H1 (cell line): ENCODE measurements around the gene RFC1. TPM values are rescaled to one million over a fixed set of nuclear protein-coding genes. Genes with fewer than 3 reads are reported as not detected.

Experiments
- CTCF ChIA-PET: fragments of 300-600 bp; sonication (Branson Sonifier 250); formaldehyde crosslinking; loops from one replicate; lab custom pipeline; 2021; ENCODE audit not compliant: partially characterized antibody; lab: Charles Lee
- POLR2A ChIA-PET: fragments of 300-600 bp; sonication (Branson Sonifier 250); formaldehyde crosslinking; loops from one replicate; lab custom pipeline; 2021; ENCODE audit warnings: inconsistent platforms; ENCODE audit not compliant: partially characterized antibody; lab: Charles Lee
- DNase-seq, 2 experiments: peaks; one replicate each; pipeline versions ENCODE4 v3.0.0 to v3.0.0-alpha.2; 2010 to 2022; ENCODE audit warnings: low spot score in 2 of 2, low read depth in 1 of 2, mixed read lengths in 1 of 2
- FAIRE-seq: peaks from 2 replicates; lab custom pipeline; 2011; peaks lifted over from hg19 to GRCh38; lab: Jason Lieb, UNC
- H2AFZ ChIP-seq: 2 replicates; pipeline ENCODE4 v1.8.1; 2012; ENCODE audit warnings: low read length, inconsistent platforms
- H2AK5ac ChIP-seq: 2 replicates; pipeline ENCODE4 v1.6.1; 2013; ENCODE audit warnings: low read depth, low read length
- H2BK120ac ChIP-seq: replicated peaks from 2 replicates; pipeline ENCODE3; 2013; ENCODE audit warnings: low read depth, low read length, inconsistent platforms
- H2BK12ac ChIP-seq: 2 replicates; pipeline ENCODE4 v1.6.1; 2013; ENCODE audit warnings: low read depth, low read length
- H2BK15ac ChIP-seq: 2 replicates; pipeline ENCODE4 v1.6.1; 2013; ENCODE audit warnings: low read length
- H2BK20ac ChIP-seq: 2 replicates; pipeline ENCODE4 v1.6.1; 2013; ENCODE audit warnings: low read length
- H2BK5ac ChIP-seq: 2 replicates; pipeline ENCODE4 v1.6.1; 2013; ENCODE audit warnings: low read depth, low read length
- H3K14ac ChIP-seq: 2 replicates; pipeline ENCODE4 v1.6.1; 2013; ENCODE audit warnings: inconsistent platforms; ENCODE audit not compliant: insufficient read length
- H3K18ac ChIP-seq: 2 replicates; pipeline ENCODE4 v1.6.1; 2013; ENCODE audit warnings: low read length; ENCODE audit errors: extremely low read depth
- H3K23ac ChIP-seq: 2 replicates; pipeline ENCODE4 v1.6.1; 2013; ENCODE audit warnings: inconsistent platforms; ENCODE audit not compliant: insufficient read length
- H3K23me2 ChIP-seq: 2 replicates; pipeline ENCODE4 v1.6.1; 2013; ENCODE audit warnings: low read depth, low read length
- H3K27ac ChIP-seq: 2 replicates; pipeline ENCODE4 v1.6.1; 2011; ENCODE audit warnings: low read depth, low read length, inconsistent platforms
- H3K27me3 ChIP-seq, 4 experiments: replicated peaks in 1 of 4; 1 replicate in 1 of 4; 2 replicates in 3 of 4; pipeline versions ENCODE4 v1.6.1 to v1.8.1; 2011 to 2013; ENCODE audit warnings: low read length in 3 of 4, mild to moderate bottlenecking in 3 of 4, inconsistent platforms in 2 of 4, mixed read lengths in 2 of 4, moderate library complexity in 1 of 4; ENCODE audit not compliant: control insufficient read depth in 3 of 4, insufficient read depth in 3 of 4; ENCODE audit errors: extremely low read depth in 1 of 4
- H3K36me3 ChIP-seq, 4 experiments: 2 replicates each; pipeline versions ENCODE4 v1.6.1 to v1.8.1; 2011 to 2013; ENCODE audit warnings: mild to moderate bottlenecking in 4 of 4, low read length in 3 of 4, moderate library complexity in 2 of 4, control low read depth in 1 of 4, inconsistent platforms in 1 of 4; ENCODE audit not compliant: insufficient read depth in 4 of 4, control insufficient read depth in 2 of 4
- H3K4ac ChIP-seq: replicated peaks from 2 replicates; pipeline ENCODE3; 2013; ENCODE audit warnings: low read length, low read depth, mixed read lengths, inconsistent platforms; ENCODE audit not compliant: insufficient read length
- H3K4me1 ChIP-seq, 4 experiments: replicated peaks in 1 of 4; 1 replicate in 1 of 4; 2 replicates in 3 of 4; pipeline versions ENCODE4 v1.6.1 to v1.8.1; 2011 to 2013; ENCODE audit warnings: low read length in 3 of 4, inconsistent platforms in 2 of 4, mixed read lengths in 1 of 4; ENCODE audit not compliant: insufficient read depth in 4 of 4, control insufficient read depth in 3 of 4
- H3K4me2 ChIP-seq, 2 experiments: 2 replicates each; pipeline versions ENCODE4 v1.6.1 to v1.8.1; 2011 to 2013; ENCODE audit warnings: low read depth in 2 of 2, low read length in 2 of 2, control low read depth in 1 of 2, inconsistent platforms in 1 of 2, mild to moderate bottlenecking in 1 of 2; ENCODE audit not compliant: insufficient read depth in 1 of 2
- H3K4me3 ChIP-seq, 4 experiments: fragments of 200-600, 300-600 bp in 1 of 4; sonication (generic), shearing (Covaris generic), sonication (Bioruptor Twin) in 1 of 4; 2 replicates each; pipeline versions ENCODE4 v1.5.1 to v1.8.1; 2011 to 2016; ENCODE audit warnings: low read length in 4 of 4, low read depth in 3 of 4, control low read depth in 2 of 4, inconsistent platforms in 2 of 4, mild to moderate bottlenecking in 2 of 4, mixed read lengths in 1 of 4, moderate library complexity in 1 of 4; ENCODE audit not compliant: insufficient read depth in 2 of 4; ENCODE audit errors: extremely low read depth in 1 of 4
- H3K56ac ChIP-seq: replicated peaks from 2 replicates; pipeline ENCODE3; 2013; ENCODE audit warnings: low read depth, mild to moderate bottlenecking, mixed read lengths, low read length, inconsistent platforms; ENCODE audit not compliant: insufficient read length
- H3K79me1 ChIP-seq: 2 replicates; pipeline ENCODE4 v1.6.1; 2013; ENCODE audit warnings: low read depth, low read length, control low read depth
- H3K79me2 ChIP-seq, 2 experiments: 2 replicates each; pipeline versions ENCODE4 v1.6.1 to v1.8.1; 2012 to 2013; ENCODE audit warnings: low read length in 2 of 2, mild to moderate bottlenecking in 2 of 2, inconsistent platforms in 1 of 2; ENCODE audit not compliant: insufficient read depth in 2 of 2, control insufficient read depth in 1 of 2
- H3K9ac ChIP-seq, 4 experiments: replicated peaks in 1 of 4; 1 replicate in 1 of 4; 2 replicates in 3 of 4; pipeline versions ENCODE4 v1.6.1 to v1.8.1; 2011 to 2013; ENCODE audit warnings: low read depth in 3 of 4, low read length in 3 of 4, control low read depth in 2 of 4, mild to moderate bottlenecking in 2 of 4, moderate library complexity in 2 of 4, inconsistent platforms in 1 of 4; ENCODE audit errors: extremely low read depth in 1 of 4
- H3K9me3 ChIP-seq, 2 experiments: 2 replicates each; pipeline versions ENCODE4 v1.6.1 to v1.8.1; 2012 to 2013; ENCODE audit warnings: mild to moderate bottlenecking in 2 of 2, moderate library complexity in 2 of 2, control low read depth in 1 of 2, inconsistent platforms in 1 of 2, low read depth in 1 of 2, low read length in 1 of 2, mixed read lengths in 1 of 2; ENCODE audit not compliant: insufficient read depth in 2 of 2
- H4K20me1 ChIP-seq, 2 experiments: replicated peaks in 1 of 2; 2 replicates each; pipeline versions ENCODE3 to v1.8.1; 2011 to 2013; ENCODE audit warnings: inconsistent platforms in 2 of 2, low read length in 2 of 2, mild to moderate bottlenecking in 1 of 2; ENCODE audit not compliant: insufficient read depth in 2 of 2, control insufficient read depth in 1 of 2
- H4K5ac ChIP-seq: 2 replicates; pipeline ENCODE4 v1.6.1; 2013; ENCODE audit warnings: low read length, low read depth, mixed read lengths, inconsistent platforms; ENCODE audit not compliant: insufficient read length
- H4K8ac ChIP-seq: 2 replicates; pipeline ENCODE4 v1.8.0; 2013; ENCODE audit warnings: mild to moderate bottlenecking, moderate library complexity, low read length, inconsistent platforms; ENCODE audit not compliant: insufficient read depth; ENCODE audit errors: extremely low read depth
- H4K91ac ChIP-seq: replicated peaks from 2 replicates; pipeline ENCODE3; 2013; ENCODE audit warnings: low read length, mixed read lengths, inconsistent platforms; ENCODE audit not compliant: insufficient read length
- CBX5 ChIP-seq: fragments of 300-800, 300-1000 bp; sonication (generic); IDR thresholded peaks from 2 replicates; pipeline ENCODE4 v1.7.1; 2016; ENCODE audit warnings: antibody characterized with exemption, low read length, low read depth
- CTBP2 ChIP-seq: IDR thresholded peaks from 2 replicates; pipeline ENCODE4 v1.7.0; 2011; ENCODE audit warnings: borderline replicate concordance, mild to moderate bottlenecking, moderate library complexity, mixed read lengths, low read length; ENCODE audit not compliant: insufficient read depth, insufficient read length
- EZH2 ChIP-seq: fragments of 200-600 bp; sonication (generic); IDR thresholded peaks from 2 replicates; pipeline ENCODE4 v1.7.1; 2012; ENCODE audit warnings: low read depth, mild to moderate bottlenecking, moderate library complexity, low read length, inconsistent platforms; ENCODE audit not compliant: severe bottlenecking
- FOSL1 ChIP-seq: IDR thresholded peaks from 2 replicates; pipeline ENCODE4 v1.6.1; 2011; ENCODE audit warnings: mild to moderate bottlenecking, low read depth, low read length, moderate library complexity; ENCODE audit not compliant: insufficient read depth
- MAFK ChIP-seq: IDR thresholded peaks from 2 replicates; pipeline ENCODE4 v1.6.1; 2012; ENCODE audit warnings: low read depth, mild to moderate bottlenecking, improper control_type of control experiment, low read length
- NANOG ChIP-seq: IDR thresholded peaks from 2 replicates; pipeline ENCODE4 v1.6.1; 2011; ENCODE audit warnings: low read length, low read depth, mild to moderate bottlenecking, inconsistent platforms; ENCODE audit not compliant: insufficient read depth, poor library complexity, severe bottlenecking
- NRF1 ChIP-seq: IDR thresholded peaks from 2 replicates; pipeline ENCODE4 v1.6.1; 2011; ENCODE audit warnings: mild to moderate bottlenecking, low read depth, low read length, improper control_type of control experiment
- SAP30 ChIP-seq: fragments of 300-600 bp; sonication (generic); IDR thresholded peaks from 2 replicates; pipeline ENCODE4 v1.7.1; 2012; ENCODE audit warnings: low read length, moderate library complexity, mild to moderate bottlenecking, inconsistent platforms; ENCODE audit not compliant: insufficient read depth, insufficient replicate concordance
- SUZ12 ChIP-seq: fragments of 200-600 bp; sonication (generic); IDR thresholded peaks from 2 replicates; pipeline ENCODE4 v1.6.1; 2012; ENCODE audit warnings: mild to moderate bottlenecking, inconsistent platforms, low read length, moderate library complexity, mixed read lengths
- TAF1 ChIP-seq: IDR thresholded peaks from 2 replicates; pipeline ENCODE4 v1.6.1; 2011; ENCODE audit warnings: mild to moderate bottlenecking, low read depth, low read length
- TCF12 ChIP-seq: IDR thresholded peaks from 2 replicates; pipeline ENCODE4 v1.6.1; 2011; ENCODE audit warnings: low read depth, mild to moderate bottlenecking, low read length
- YY1 ChIP-seq: IDR thresholded peaks from 2 replicates; pipeline ENCODE4 v1.6.1; 2011; ENCODE audit warnings: low read depth, mild to moderate bottlenecking, low read length
- WGBS, 2 experiments: shearing (Covaris generic) in 1 of 2; methylation state at CpG; one replicate each; pipeline versions ENCODE4 v1.1.6 to v1.1.7; 2013 to 2015; ENCODE audit warnings: low lambda C conversion rate in 2 of 2, mixed read lengths in 2 of 2, inconsistent platforms in 1 of 2, low coverage in 1 of 2, missing lambda C conversion rate in 1 of 2; ENCODE audit not compliant: insufficient replicate concordance in 2 of 2, insufficient coverage in 1 of 2, insufficient read length in 1 of 2; ENCODE audit errors: extremely low coverage in 1 of 2, missing lambda C conversion rate in 1 of 2; 5-methylcytosine and 5-hydroxymethylcytosine counted together
- polyA plus RNA-seq, 7 experiments: library from polyadenylated mRNA; depleted of rRNA in 3 of 7; stranded (reverse) in 5 of 7; unstranded in 2 of 7; fragments of >200 nt in 5 of 7; fragments of 200-250 nt in 2 of 7; gene quantifications; 1 replicate in 5 of 7; 2 replicates in 1 of 7; 4 replicates in 1 of 7; pipeline versions ENCODE4 v1.2.1 to v1.2.3, GENCODE V29; 2011 to 2013; ENCODE audit warnings: missing spikeins in 2 of 7, mixed read lengths in 2 of 7
- total RNA-seq: library from RNA; stranded (reverse); fragmentation: NEBNext Ultra II Directional; extraction: Animal tissue kit (Norgen Biotek cat#: 25700); gene quantifications from 2 replicates; pipeline ENCODE4 v1.2.1, GENCODE V29; 2021

Gene RFC1
- total and polyA plus RNA-seq, 2 of the 8 experiments (the other 6 are each of a cell fraction or from before 2014, with no cell fraction given): 16.0 to 83.8 TPM

DNA sequence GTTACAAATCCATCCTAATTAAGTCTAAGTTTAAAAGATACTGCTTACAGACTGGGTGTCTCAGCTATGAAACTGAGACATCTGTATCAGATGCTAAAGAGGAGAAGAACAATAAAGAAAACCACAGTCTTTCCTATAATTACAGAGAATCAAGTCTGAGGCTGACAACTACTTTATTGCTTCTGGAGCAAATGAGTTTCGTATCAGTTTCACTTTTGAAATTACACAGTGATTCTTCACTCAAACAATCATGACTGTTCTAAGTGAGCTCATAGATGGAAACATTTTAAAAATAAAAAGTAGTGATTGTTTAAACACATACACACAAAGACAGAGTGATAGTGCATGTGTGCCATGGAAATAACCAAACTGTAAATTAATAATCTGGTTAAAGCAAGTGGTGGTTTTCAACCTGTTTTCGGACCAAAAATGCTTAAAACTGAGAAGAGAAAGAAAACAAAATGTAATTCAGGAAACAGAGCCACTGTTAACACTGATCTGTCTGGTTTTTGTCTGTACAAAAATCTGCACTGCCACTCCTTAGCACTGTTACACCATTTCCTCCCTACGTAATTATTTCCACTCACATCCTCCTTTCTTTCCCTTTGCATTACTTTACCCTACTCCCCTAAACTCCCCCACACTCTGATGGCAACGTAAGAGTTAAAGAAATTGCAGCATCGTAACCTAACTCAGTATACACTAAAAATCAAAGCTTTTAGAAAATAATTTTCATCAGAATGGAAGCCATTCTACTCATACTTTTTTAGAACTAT is 12.5 kb downstream of the RFC1 start:
- peaks cover 3 to 90% of the 10 kb centered on the region in 2 experiments for H3K79me2 ChIP-seq
- no peak overlapping the region for H3K4me3 ChIP-seq
- H4K8ac ChIP-seq: no peak overlapping the region
- H2BK5ac ChIP-seq: no peak overlapping the region
- no peaks in the 10 kb centered on the region for H3K4me1 ChIP-seq
- H3K14ac ChIP-seq: no peak overlapping the region
- no peaks in the 10 kb centered on the region for H3K27me3 ChIP-seq
- DNase-seq: no peak
- no peak overlapping the region for H2BK15ac ChIP-seq
- POLR2A ChIA-PET: interaction anchor here (1.4 to 1.8 kb wide), 2 partner anchors 10 to 13 kb away, joined by 4 to 8 read pairs; partner anchors contain the start of gene RFC1
- no peak overlapping the region for H2AK5ac ChIP-seq
- 0 out of 2 replicates have a peak, but pooled peaks cover 3% of the 10 kb centered on the region for H3K79me1 ChIP-seq
- H3K56ac ChIP-seq: no peak overlapping the region
- FAIRE-seq: no peak
- H2BK20ac ChIP-seq: no peak overlapping the region
- H3K4me2 ChIP-seq: no peak overlapping the region
- H3K9ac ChIP-seq: no peak overlapping the region
- H2BK120ac ChIP-seq: no peak overlapping the region
- H3K4ac ChIP-seq: no peak overlapping the region
- no peak overlapping the region for H3K18ac ChIP-seq
- H3K23ac ChIP-seq: no peak overlapping the region
- H3K23me2 ChIP-seq: no peaks in the 10 kb centered on the region
- no peak overlapping the region for H4K91ac ChIP-seq
- H2AFZ ChIP-seq: no peak overlapping the region
- H4K5ac ChIP-seq: no peak overlapping the region
- CTCF ChIA-PET: no interaction called here
- H4K20me1 ChIP-seq: peaks cover 4 to 6% of the 10 kb centered on the region in 2 experiments
- peaks cover 0 to 11% (median 4%) of the 10 kb centered on the region in 4 experiments; a peak in 3 of 8 replicates for H3K36me3 ChIP-seq
- H3K27ac ChIP-seq: no peak overlapping the region
- WGBS, 2 experiments: 93 to 100% methylated on average over 1 to 5 of the region's 5 CpGs
- H3K9me3 ChIP-seq: no peaks in the 10 kb centered on the region
- no peak overlapping the region for H2BK12ac ChIP-seq
- no peak for TF ChIP-seq TAF1
- TF ChIP-seq SUZ12: no peak
- no peak for TF ChIP-seq FOSL1
- no peak for TF ChIP-seq YY1
- TF ChIP-seq SAP30: no peak
- no peak for TF ChIP-seq EZH2
- TF ChIP-seq CTBP2: no peak
- no peak for TF ChIP-seq NANOG
- no peak for TF ChIP-seq MAFK
- TF ChIP-seq NRF1: no peak
- no peak for TF ChIP-seq CBX5
- no peak for TF ChIP-seq TCF12
